ENCODE measurements around the gene CHRM5. TPM values are rescaled to one million over a fixed set of nuclear protein-coding genes. Genes with fewer than 3 reads are reported as not detected.

CHRM5 gene
- polyA plus RNA-seq, 1 donor (not counting 4 experiments of a cell fraction or from before 2014, with no cell fraction given): 0.01 TPM

DNA sequence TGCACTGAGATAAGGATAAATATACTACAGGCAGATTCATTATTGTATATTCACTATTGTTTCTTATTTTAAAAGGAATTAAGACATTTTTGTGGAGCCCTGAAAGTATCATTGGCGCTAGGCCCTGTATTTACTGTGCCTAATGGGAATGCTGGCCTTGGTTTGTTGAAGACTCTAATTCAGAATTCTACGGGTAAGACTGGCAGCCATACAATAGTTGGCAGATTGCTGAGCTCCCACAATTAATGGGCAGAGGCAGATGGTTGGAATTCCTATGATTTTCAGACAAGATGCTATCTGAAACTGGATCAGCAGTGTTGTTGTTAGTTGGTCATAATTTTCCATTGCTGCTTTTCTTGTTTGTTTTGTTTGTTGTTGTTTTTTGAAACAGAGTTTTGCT, 148.3 kb downstream of the CHRM5 start:
- no peaks in the 10 kb centered on the region for H4K20me1 ChIP-seq (ENCODE audit: control insufficient read depth, extremely low read depth, insufficient read depth, low read length)
- H3K9me1 ChIP-seq (ENCODE audit: control insufficient read depth, extremely low read depth, insufficient read depth, low read length): no peaks in the 10 kb centered on the region
- H3K4me2 ChIP-seq (ENCODE audit: control insufficient read depth, extremely low read depth, insufficient read depth, low read depth, low read length): no peak overlapping the region
- dilution Hi-C loops (cut with MboI; ENCODE audit: extremely low pct_ligation_motif_present, low sequenced_read_pairs): no loop called here
- TF ChIP-seq, protein P1, sequence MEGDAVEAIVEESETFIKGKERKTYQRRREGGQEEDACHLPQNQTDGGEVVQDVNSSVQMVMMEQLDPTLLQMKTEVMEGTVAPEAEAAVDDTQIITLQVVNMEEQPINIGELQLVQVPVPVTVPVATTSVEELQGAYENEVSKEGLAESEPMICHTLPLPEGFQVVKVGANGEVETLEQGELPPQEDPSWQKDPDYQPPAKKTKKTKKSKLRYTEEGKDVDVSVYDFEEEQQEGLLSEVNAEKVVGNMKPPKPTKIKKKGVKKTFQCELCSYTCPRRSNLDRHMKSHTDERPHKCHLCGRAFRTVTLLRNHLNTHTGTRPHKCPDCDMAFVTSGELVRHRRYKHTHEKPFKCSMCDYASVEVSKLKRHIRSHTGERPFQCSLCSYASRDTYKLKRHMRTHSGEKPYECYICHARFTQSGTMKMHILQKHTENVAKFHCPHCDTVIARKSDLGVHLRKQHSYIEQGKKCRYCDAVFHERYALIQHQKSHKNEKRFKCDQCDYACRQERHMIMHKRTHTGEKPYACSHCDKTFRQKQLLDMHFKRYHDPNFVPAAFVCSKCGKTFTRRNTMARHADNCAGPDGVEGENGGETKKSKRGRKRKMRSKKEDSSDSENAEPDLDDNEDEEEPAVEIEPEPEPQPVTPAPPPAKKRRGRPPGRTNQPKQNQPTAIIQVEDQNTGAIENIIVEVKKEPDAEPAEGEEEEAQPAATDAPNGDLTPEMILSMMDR (optimal IDR thresholded peaks at IDR 0.05 in 1 of 3, IDR thresholded peaks at IDR 0.05 in 1 of 3, conservative IDR thresholded peaks at IDR 0.05 in 1 of 3; ENCODE audit: extremely low read depth in 1 of 3, insufficient read depth in 2 of 3, low read length in 3 of 3): no peak
- TF ChIP-seq EZH2 (IDR thresholded peaks at IDR 0.05; ENCODE audit: low read length): no peak
- H3K4me1 ChIP-seq (ENCODE audit: control insufficient read depth, extremely low read depth, insufficient read depth, low read length): no peaks in the 10 kb centered on the region
- no peaks in the 10 kb centered on the region for H3K79me2 ChIP-seq (ENCODE audit: control insufficient read depth, insufficient read depth, low read length)
- FAIRE-seq (no peak), DNase-seq (ENCODE audit: low read depth, low spot score) (no peak)
- no peak overlapping the region for H2AFZ ChIP-seq (ENCODE audit: control insufficient read depth, low read length)
- no peaks in the 10 kb centered on the region for H3K27me3 ChIP-seq (ENCODE audit: control insufficient read depth, extremely low read depth, insufficient read depth, low read length)
- no peaks in the 10 kb centered on the region for H3K36me3 ChIP-seq (ENCODE audit: control insufficient read depth in 2 of 2, extremely low read depth in 1 of 2, insufficient read depth in 2 of 2, low read length in 2 of 2)
- no peak overlapping the region for H3K27ac ChIP-seq (ENCODE audit: control insufficient read depth, insufficient read depth, low read length)
- H3K4me3 ChIP-seq (ENCODE audit: control insufficient read depth in 2 of 3, extremely low read depth in 1 of 3, insufficient read depth in 2 of 3, low read depth in 1 of 3, low read length in 3 of 3): no peak overlapping the region
- no peak overlapping the region for H3K9ac ChIP-seq (ENCODE audit: control insufficient read depth, extremely low read depth, insufficient read depth, low read length)
- no peaks in the 10 kb centered on the region for H3K9me3 ChIP-seq (ENCODE audit: control insufficient read depth, low read depth, low read length)

Other genes starting within 250 kb of the CHRM5 start
- 10.6 to 16.6 TPM (median 14.4 TPM) in 3 replicates for gene AVEN, start 70.7 kb downstream of the CHRM5 start, polyA plus RNA-seq
- gene EMC7, start 133.4 kb downstream of the CHRM5 start, polyA plus RNA-seq: 68.2 to 101 TPM (median 77.3 TPM) in 3 replicates
- 1.1 to 2.7 TPM (median 2.3 TPM) in 3 replicates for gene PGBD4, start 133.6 kb downstream of the CHRM5 start, polyA plus RNA-seq
- gene KATNBL1, start 241.6 kb downstream of the CHRM5 start, polyA plus RNA-seq: 26.9 to 54.0 TPM (median 31.4 TPM) in 3 replicates